Measurements from ENCODE around the gene HINT2. TPM values are rescaled to one million over a fixed set of nuclear protein-coding genes. Genes with fewer than 3 reads are reported as not detected.
A peak's percentile ranks its signal among the peaks of the same experiment; 100 is the strongest.

HINT2 gene
- total RNA-seq, 1 donor: 17.0 TPM

DNA sequence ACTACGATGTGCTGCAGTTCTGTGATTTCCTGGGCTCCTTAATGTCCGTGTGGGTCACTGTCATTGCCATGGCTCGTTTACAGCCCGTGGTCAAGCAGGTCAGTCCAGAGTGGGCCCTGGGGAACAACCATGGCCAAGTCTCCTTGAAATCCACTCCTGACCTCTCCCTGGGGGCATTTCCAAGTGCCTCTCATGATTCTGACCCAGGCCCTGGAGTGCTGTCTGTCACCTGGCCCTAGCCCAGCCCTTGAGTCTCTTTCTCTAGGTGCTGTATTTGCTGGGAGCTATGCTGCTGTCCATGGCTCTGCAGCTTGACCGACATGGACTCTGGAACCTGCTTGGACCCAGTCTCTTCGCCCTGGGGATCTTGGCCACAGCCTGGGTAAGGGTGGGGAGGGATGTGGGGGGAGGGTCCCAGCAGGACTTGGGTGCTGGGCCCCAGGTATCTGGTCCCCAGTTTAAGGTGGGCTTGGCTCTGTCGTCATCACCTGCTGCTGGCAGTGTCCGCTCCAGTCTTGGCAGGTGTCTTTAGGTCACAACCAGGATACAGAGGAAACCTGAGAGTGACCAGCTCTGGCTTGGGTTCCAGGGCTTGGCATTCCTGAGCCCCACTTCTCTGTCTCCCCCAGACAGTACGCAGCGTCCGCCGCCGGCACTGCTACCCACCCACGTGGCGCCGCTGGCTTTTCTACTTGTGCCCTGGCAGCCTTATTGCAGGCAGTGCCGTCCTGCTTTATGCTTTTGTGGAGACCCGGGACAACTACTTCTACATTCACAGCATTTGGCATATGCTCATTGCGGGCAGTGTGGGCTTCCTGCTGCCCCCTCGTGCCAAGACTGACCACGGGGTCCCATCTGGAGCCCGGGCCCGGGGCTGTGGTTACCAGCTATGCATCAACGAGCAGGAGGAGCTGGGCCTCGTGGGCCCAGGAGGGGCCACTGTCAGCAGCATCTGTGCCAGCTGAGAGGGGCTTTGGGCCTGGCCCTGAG, 38.3 kb upstream of the HINT2 start:
- Histone ChIP-seq H4K20me1 (ENCODE audit: insufficient read depth, low read length) (no peaks in the 10 kb centered on the region), H3K27me3 (ENCODE audit: insufficient read depth, low read length) (no peaks in the 10 kb centered on the region), H3K36me3 (ENCODE audit: insufficient read depth, low read length) (peaks cover 2% of the 10 kb centered on the region), H2AFZ (ENCODE audit: low read length) (no peak overlapping the region), H3K79me2 (ENCODE audit: insufficient read depth, low read length) (no peaks in the 10 kb centered on the region), H3K9me3 (ENCODE audit: low read depth, low read length) (no peaks in the 10 kb centered on the region), H3K27ac (ENCODE audit: low read depth, low read length) (no peak overlapping the region), H3K4me1 (ENCODE audit: insufficient read depth, low read length) (peaks cover 3% of the 10 kb centered on the region), H3K4me3 (ENCODE audit: insufficient read depth, low read length) (no peak overlapping the region), H3K4me2 (ENCODE audit: insufficient read depth, low read length) (no peak overlapping the region)
- DNase-seq (ENCODE audit: insufficient read length, low spot score, missing footprints): no peak
- TF ChIP-seq, protein P1, sequence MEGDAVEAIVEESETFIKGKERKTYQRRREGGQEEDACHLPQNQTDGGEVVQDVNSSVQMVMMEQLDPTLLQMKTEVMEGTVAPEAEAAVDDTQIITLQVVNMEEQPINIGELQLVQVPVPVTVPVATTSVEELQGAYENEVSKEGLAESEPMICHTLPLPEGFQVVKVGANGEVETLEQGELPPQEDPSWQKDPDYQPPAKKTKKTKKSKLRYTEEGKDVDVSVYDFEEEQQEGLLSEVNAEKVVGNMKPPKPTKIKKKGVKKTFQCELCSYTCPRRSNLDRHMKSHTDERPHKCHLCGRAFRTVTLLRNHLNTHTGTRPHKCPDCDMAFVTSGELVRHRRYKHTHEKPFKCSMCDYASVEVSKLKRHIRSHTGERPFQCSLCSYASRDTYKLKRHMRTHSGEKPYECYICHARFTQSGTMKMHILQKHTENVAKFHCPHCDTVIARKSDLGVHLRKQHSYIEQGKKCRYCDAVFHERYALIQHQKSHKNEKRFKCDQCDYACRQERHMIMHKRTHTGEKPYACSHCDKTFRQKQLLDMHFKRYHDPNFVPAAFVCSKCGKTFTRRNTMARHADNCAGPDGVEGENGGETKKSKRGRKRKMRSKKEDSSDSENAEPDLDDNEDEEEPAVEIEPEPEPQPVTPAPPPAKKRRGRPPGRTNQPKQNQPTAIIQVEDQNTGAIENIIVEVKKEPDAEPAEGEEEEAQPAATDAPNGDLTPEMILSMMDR (IDR thresholded peaks at IDR 0.05; ENCODE audit: extremely low read depth, low read depth, low read length): no peak

GRCh38 chr9:35852267-35852815, 37.5 kb upstream of the HINT2 start:
- Histone ChIP-seq H3K4me2 (ENCODE audit: insufficient read depth, low read length) (no peak overlapping the region), H4K20me1 (ENCODE audit: insufficient read depth, low read length) (no peaks in the 10 kb centered on the region), H3K79me2 (ENCODE audit: insufficient read depth, low read length) (no peaks in the 10 kb centered on the region), H3K27ac (ENCODE audit: low read depth, low read length) (no peak overlapping the region), H3K4me1 (ENCODE audit: insufficient read depth, low read length) (peaks cover 12% of the 10 kb centered on the region), H3K4me3 (ENCODE audit: insufficient read depth, low read length) (no peak overlapping the region), H3K36me3 (ENCODE audit: insufficient read depth, low read length) (peaks cover 2% of the 10 kb centered on the region), H2AFZ (ENCODE audit: low read length) (no peak overlapping the region), H3K9me3 (ENCODE audit: low read depth, low read length) (no peaks in the 10 kb centered on the region), H3K27me3 (ENCODE audit: insufficient read depth, low read length) (no peaks in the 10 kb centered on the region)
- no peak for DNase-seq (ENCODE audit: insufficient read length, low spot score, missing footprints)
- TF ChIP-seq, protein P1 (IDR thresholded peaks at IDR 0.05; ENCODE audit: extremely low read depth, low read depth, low read length): no peak

GRCh38 chr9:35847792-35848572, 33.1 kb upstream of the HINT2 start:
- peak overlapping the region; percentile 44 for H3K4me3 ChIP-seq (ENCODE audit: insufficient read depth, low read length)
- H3K27ac ChIP-seq (ENCODE audit: low read depth, low read length): peak overlapping the region; percentile 77
- no peaks in the 10 kb centered on the region for H4K20me1 ChIP-seq (ENCODE audit: insufficient read depth, low read length)
- TF ChIP-seq, protein P1 (IDR thresholded peaks at IDR 0.05; ENCODE audit: extremely low read depth, low read depth, low read length): no peak
- no peaks in the 10 kb centered on the region for H3K79me2 ChIP-seq (ENCODE audit: insufficient read depth, low read length)
- peak; percentile 98 for DNase-seq (ENCODE audit: insufficient read length, low spot score, missing footprints)
- H3K9me3 ChIP-seq (ENCODE audit: low read depth, low read length): no peaks in the 10 kb centered on the region
- H3K4me2 ChIP-seq (ENCODE audit: insufficient read depth, low read length): peak overlapping the region; percentile 75
- no peaks in the 10 kb centered on the region for H3K27me3 ChIP-seq (ENCODE audit: insufficient read depth, low read length)
- peaks cover 31% of the 10 kb centered on the region for H3K4me1 ChIP-seq (ENCODE audit: insufficient read depth, low read length)
- H3K36me3 ChIP-seq (ENCODE audit: insufficient read depth, low read length): peaks cover 2% of the 10 kb centered on the region
- H2AFZ ChIP-seq (ENCODE audit: low read length): peak overlapping the region; percentile 64

Measured in osteoblast (primary cell).